Sigmoid colon (tissue), 7 donors: Measurements from ENCODE around the gene TAS1R3. TPM values are rescaled to one million over a fixed set of nuclear protein-coding genes. Genes with fewer than 3 reads are reported as not detected.

Experiments
- DNase-seq: peaks from one replicate; pipeline ENCODE4 v3.0.0-alpha.2; 2019
- H3K27ac ChIP-seq, 4 donors: fragments of 200-600 bp; sonication (generic); one replicate each; pipeline ENCODE4 v1.5.1; 2016 to 2019; ENCODE audit warnings: mild to moderate bottlenecking in 1 of 4
- H3K27me3 ChIP-seq, 3 donors: fragments of 200-600 bp; sonication (generic); one replicate each; pipeline ENCODE4 v1.5.1; 2019; ENCODE audit warnings: mild to moderate bottlenecking in 1 of 3
- H3K36me3 ChIP-seq, 4 donors: fragments of 200-600 bp; sonication (generic); one replicate each; pipeline ENCODE4 v1.5.1; 2016 to 2019
- H3K4me1 ChIP-seq, 4 donors: fragments of 200-600 bp; sonication (generic); one replicate each; pipeline ENCODE4 v1.5.1; 2017 to 2019
- H3K4me3 ChIP-seq, 4 donors: fragments of 200-600 bp; sonication (generic); one replicate each; pipeline ENCODE4 v1.5.1; 2017 to 2019; ENCODE audit warnings: mild to moderate bottlenecking in 2 of 4, moderate library complexity in 1 of 4
- H3K9me3 ChIP-seq, 4 donors: fragments of 200-600 bp in 3 of 4; sonication (generic) in 3 of 4; one replicate each; pipeline versions ENCODE4 v1.5.1 to v1.6.1; 2013 to 2019
- CTCF ChIP-seq, 4 experiments: fragments of 450-650 bp in 3 of 4; fragments of 200-600 bp in 1 of 4; IDR thresholded peaks; one replicate each; pipeline ENCODE4 v1.5.1; 2016 to 2019; ENCODE audit warnings: antibody characterized with exemption in 4 of 4, mild to moderate bottlenecking in 3 of 4, moderate library complexity in 2 of 4
- EP300 ChIP-seq, 4 donors: sonication (generic); formaldehyde crosslinking; IDR thresholded peaks; one replicate each; pipeline ENCODE4 v1.6.1; 2017; ENCODE audit warnings: antibody characterized with exemption in 4 of 4
- POLR2A ChIP-seq, 2 donors: fragments of 450-650 bp; IDR thresholded peaks; one replicate each; pipeline ENCODE4 v1.6.1; 2016; ENCODE audit warnings: antibody characterized with exemption in 2 of 2, mild to moderate bottlenecking in 2 of 2, moderate library complexity in 2 of 2
- POLR2AphosphoS5 ChIP-seq, 4 donors: sonication (generic); formaldehyde crosslinking; IDR thresholded peaks; one replicate each; pipeline ENCODE4 v1.6.1; 2017; ENCODE audit warnings: antibody characterized with exemption in 4 of 4
- WGBS, 2 donors: extraction: QIAGEN DNeasy Blood & Tissue Kit; methylation state at CpG; one replicate each; pipeline ENCODE4 v1.1.7; 2013; 5-methylcytosine and 5-hydroxymethylcytosine counted together
- intact Hi-C: fragments of 100-400 bp; cut with DNase I; formaldehyde crosslinking; loops from one replicate; pipeline ENCODE4 v1.15.1; 2023
- polyA plus RNA-seq, 3 donors: library from polyadenylated mRNA; stranded (reverse); fragments of 200-250 nt; gene quantifications; one replicate each; pipeline ENCODE4 v1.2.3, GENCODE V29; 2013
- total RNA-seq, 4 donors: library from RNA; depleted of rRNA; stranded (reverse); fragments of >200 nt; gene quantifications; one replicate each; pipeline ENCODE4 v1.1.0, GENCODE V29; 2016
- donor health status: healthy with polysubstance abuse.
- donor health status: Bipolar disorder and iron deficiency.
- donor health status: healthy.

Gene TAS1R3
- total and polyA plus RNA-seq, 7 donors = 0.60 to 0.64 TPM; not detected in 5

- Histone ChIP-seq H3K4me3 (no peak overlapping the region), H3K4me1 (no peaks in the 10 kb centered on the region), H3K27me3 (no peaks in the 10 kb centered on the region), H3K9me3 (no peaks in the 10 kb centered on the region), H3K27ac (no peak overlapping the region), H3K36me3 (peaks cover 16 to 63% (median 37%) of the 10 kb centered on the region in 4 donors)
- intact Hi-C loops = no loop called here
- TF ChIP-seq POLR2A (IDR thresholded peaks at IDR 0.05) = no peak
- TF ChIP-seq EP300 (IDR thresholded peaks at IDR 0.05) = no peak
- no peak for TF ChIP-seq CTCF (IDR thresholded peaks at IDR 0.05)
- no peak for TF ChIP-seq POLR2AphosphoS5 (IDR thresholded peaks at IDR 0.05)
- no peak for DNase-seq
- 86 to 92% methylated on average over 32 of the region's 32 CpGs for WGBS, 2 donors
Measured at GRCh38 chr1:1336931-1337792, 6.1 kb downstream of the TAS1R3 start.

DNA sequence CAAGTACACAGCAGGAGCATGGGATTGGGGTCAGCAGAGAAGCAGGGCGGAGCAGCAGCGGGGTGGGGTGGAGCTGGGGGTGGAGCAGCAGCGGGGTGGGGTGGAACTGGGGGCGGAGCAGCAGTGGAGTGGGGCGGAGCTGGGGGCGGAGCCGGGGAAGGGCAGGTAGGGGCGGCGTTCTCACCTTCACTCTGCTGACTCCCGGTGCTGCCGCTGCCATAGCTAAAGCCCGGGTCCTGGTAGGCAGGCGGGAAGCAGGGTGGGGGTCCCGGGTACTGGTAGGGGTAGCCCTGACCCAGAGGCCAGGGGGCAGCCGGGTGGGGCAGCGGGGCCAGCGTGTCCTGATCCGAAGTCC, 6.7 kb downstream of the TAS1R3 start:
- no peak for DNase-seq
- no peak overlapping the region for H3K27ac ChIP-seq
- H3K4me3 ChIP-seq = no peak overlapping the region
- H3K4me1 ChIP-seq = no peaks in the 10 kb centered on the region
- H3K36me3 ChIP-seq = peaks cover 16 to 64% (median 37%) of the 10 kb centered on the region in 4 donors
- WGBS, 2 donors = 42 to 82% methylated on average over 18 of the region's 18 CpGs
- no peaks in the 10 kb centered on the region for H3K27me3 ChIP-seq
- intact Hi-C loops = no loop called here
- TF ChIP-seq EP300 (IDR thresholded peaks at IDR 0.05) (no peak), POLR2A (IDR thresholded peaks at IDR 0.05) (no peak), POLR2AphosphoS5 (IDR thresholded peaks at IDR 0.05) (no peak), CTCF (IDR thresholded peaks at IDR 0.05) (no peak)
- no peaks in the 10 kb centered on the region for H3K9me3 ChIP-seq

DNA sequence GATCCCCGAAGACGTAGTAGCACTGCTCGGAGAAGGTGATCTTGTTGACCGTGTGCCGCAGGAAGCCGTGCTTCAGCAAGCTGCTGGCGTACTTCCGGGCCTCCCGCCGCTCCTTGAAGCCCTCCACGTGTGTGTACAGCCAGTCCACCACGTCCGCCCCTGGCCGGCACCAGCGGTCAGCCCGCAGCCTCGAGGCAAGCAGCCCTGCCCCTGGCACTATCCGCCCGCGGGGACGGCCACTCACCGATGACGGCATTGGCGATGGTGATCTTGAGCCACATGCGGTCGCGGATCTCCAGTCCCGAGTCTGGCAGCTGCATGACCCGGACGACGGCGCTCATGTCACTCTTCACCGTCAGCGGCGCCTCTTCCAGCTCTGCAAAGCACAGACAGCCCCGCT, 7.2 kb downstream of the TAS1R3 start:
- 95 to 96% methylated on average over 36 of the region's 36 CpGs for WGBS, 2 donors

GRCh38 chr1:1340185-1340584, 9.1 kb downstream of the TAS1R3 start:
- no peaks in the 10 kb centered on the region for H3K27me3 ChIP-seq
- no peak for TF ChIP-seq CTCF (IDR thresholded peaks at IDR 0.05)
- TF ChIP-seq POLR2A (IDR thresholded peaks at IDR 0.05) = no peak
- no peak for TF ChIP-seq POLR2AphosphoS5 (IDR thresholded peaks at IDR 0.05)
- TF ChIP-seq EP300 (IDR thresholded peaks at IDR 0.05) = no peak
- peaks cover 16 to 64% (median 37%) of the 10 kb centered on the region in 4 donors for H3K36me3 ChIP-seq
- H3K4me1 ChIP-seq = peaks cover 0 to 12% (median 9%) of the 10 kb centered on the region in 4 donors
- WGBS, 2 donors = 82 to 90% methylated on average over 23 of the region's 23 CpGs
- H3K9me3 ChIP-seq = no peaks in the 10 kb centered on the region
- no peak for DNase-seq
- no peak overlapping the region for H3K4me3 ChIP-seq
- intact Hi-C loops = no loop called here
- no peak overlapping the region for H3K27ac ChIP-seq

More for the DNA sequence above, 7.2 kb downstream of the TAS1R3 start:
- TF ChIP-seq CTCF (IDR thresholded peaks at IDR 0.05) (no peak), POLR2AphosphoS5 (IDR thresholded peaks at IDR 0.05) (no peak), EP300 (IDR thresholded peaks at IDR 0.05) (no peak), POLR2A (IDR thresholded peaks at IDR 0.05) (no peak)
- no peak overlapping the region for H3K27ac ChIP-seq
- H3K4me3 ChIP-seq = no peak overlapping the region
- H3K9me3 ChIP-seq = no peaks in the 10 kb centered on the region
- peaks cover 16 to 64% (median 37%) of the 10 kb centered on the region in 4 donors for H3K36me3 ChIP-seq
- no peaks in the 10 kb centered on the region for H3K27me3 ChIP-seq
- no peak for DNase-seq
- intact Hi-C loops = no loop called here
- no peaks in the 10 kb centered on the region for H3K4me1 ChIP-seq
